HG03442 (cell line): Measurements from ENCODE around the gene INPP5A.
"Not testable (repeated sequence)": the region's sequence is repeated elsewhere in the genome, so short reads cannot be mapped to it uniquely, and the experiment has no call there.

Experiments used
- ATAC-seq: cut with Tn5 transposase; IDR thresholded peaks from one replicate; pipeline ENCODE4 v1.9.1; 2021; ENCODE audit warnings: mild to moderate bottlenecking, moderate library complexity; ENCODE audit not compliant: unreplicated experiment

Gene INPP5A

GRCh38 chr10:132748545-132749370 is 211.2 kb downstream of the INPP5A start:
- no peak for ATAC-seq

GRCh38 chr10:132749371-132749795 is 211.8 kb downstream of the INPP5A start:
- no peak for ATAC-seq

GRCh38 chr10:132750936-132751335 is 213.3 kb downstream of the INPP5A start:
- no peak for ATAC-seq

- ATAC-seq, result no peak
These were observed 214.8 kb downstream of the INPP5A start for GRCh38 chr10:132752378-132752777.

- no peak for ATAC-seq
These were observed 215.4 kb downstream of the INPP5A start for GRCh38 chr10:132752961-132753360.

- no peak for ATAC-seq
These were observed 216.0 kb downstream of the INPP5A start for GRCh38 chr10:132753596-132753995.

GRCh38 chr10:132754071-132754470 is 216.5 kb downstream of the INPP5A start:
- ATAC-seq, result no peak

GRCh38 chr10:132755166-132755711 is 217.7 kb downstream of the INPP5A start:
- ATAC-seq, result no peak

- ATAC-seq, result no peak
These were observed 219.0 kb downstream of the INPP5A start for GRCh38 chr10:132756591-132756990.

GRCh38 chr10:132757171-132757570 is 219.6 kb downstream of the INPP5A start:
- no peak for ATAC-seq

- no peak for ATAC-seq
These were observed 221.3 kb downstream of the INPP5A start for GRCh38 chr10:132758865-132759264.

- no peak for ATAC-seq
These were observed 223.9 kb downstream of the INPP5A start for GRCh38 chr10:132761395-132762060.

GRCh38 chr10:132762267-132762666 is 224.7 kb downstream of the INPP5A start:
- ATAC-seq, result no peak

- ATAC-seq, result no peak
These were observed 226.0 kb downstream of the INPP5A start for GRCh38 chr10:132763545-132763944.

GRCh38 chr10:132764108-132764507 is 226.5 kb downstream of the INPP5A start:
- ATAC-seq, result no peak

- no peak for ATAC-seq
These were observed 227.8 kb downstream of the INPP5A start for GRCh38 chr10:132765435-132765834.

- ATAC-seq, result no peak
These were observed 228.7 kb downstream of the INPP5A start for GRCh38 chr10:132766291-132766690.

- no peak for ATAC-seq
These were observed 231.0 kb downstream of the INPP5A start for GRCh38 chr10:132768346-132769248.

- ATAC-seq, result no peak
These were observed 232.8 kb downstream of the INPP5A start for GRCh38 chr10:132770061-132771021.

- ATAC-seq, result not testable (repeated sequence)
These were observed 235.2 kb downstream of the INPP5A start for GRCh38 chr10:132772816-132773215.
